Activated naive CD4-positive, alpha-beta T cell treated with anti-CD3 and anti-CD28 coated beads, Interleukin-2, amount 50 U/mL, for 16 hours (primary cell): ENCODE results near the gene TH.

ENCODE experiments used
- DNase-seq: peaks from one replicate; pipeline ENCODE4 v3.0.0-alpha.2; 2020

Gene TH

GRCh38 chr11:2139621-2140337, 31.8 kb downstream of the TH start:
- DNase-seq = no peak

- DNase-seq = no peak
Measured at GRCh38 chr11:2139123-2139521, 32.5 kb downstream of the TH start, which contains the start of gene IGF2. TSS of gene IGF2 (minus strand) at chr11:2139389. CDS start at chr11:2135523, 3,866 bp downstream.

- peak; percentile 34 for DNase-seq
Measured at GRCh38 chr11:2138431-2139122, 33.0 kb downstream of the TH start.

- DNase-seq = no peak
Measured at GRCh38 chr11:2138068-2138430, 33.6 kb downstream of the TH start.

GRCh38 chr11:2137202-2138067, 34.2 kb downstream of the TH start:
- DNase-seq = no peak

GRCh38 chr11:2136952-2137201, 34.7 kb downstream of the TH start:
- DNase-seq = no peak

GRCh38 chr11:2136209-2136951, 35.2 kb downstream of the TH start:
- no peak for DNase-seq

- no peak for DNase-seq
Measured at GRCh38 chr11:2135648-2136201, 35.9 kb downstream of the TH start.

- no peak for DNase-seq
Measured at GRCh38 chr11:2135018-2135569, 36.5 kb downstream of the TH start.

- DNase-seq = no peak
Measured at GRCh38 chr11:2134022-2135010, 37.3 kb downstream of the TH start.

GRCh38 chr11:2133241-2134021, 38.2 kb downstream of the TH start:
- no peak for DNase-seq

- DNase-seq = no peak
Measured at GRCh38 chr11:2132874-2133240, 38.8 kb downstream of the TH start.

- no peak for DNase-seq
Measured at GRCh38 chr11:2132246-2132645, 39.4 kb downstream of the TH start.

GRCh38 chr11:2131371-2132236, 40.0 kb downstream of the TH start:
- DNase-seq = no peak

- peak; percentile 4 for DNase-seq
Measured at GRCh38 chr11:2130881-2131352, 40.7 kb downstream of the TH start.

GRCh38 chr11:2129699-2130366, 41.8 kb downstream of the TH start:
- DNase-seq = no peak

GRCh38 chr11:2129308-2129698, 42.3 kb downstream of the TH start:
- DNase-seq = no peak

- no peak for DNase-seq
Measured at GRCh38 chr11:2128511-2129307, 42.9 kb downstream of the TH start.
